NCI-H146 (cell line): Measurements from ENCODE around the gene CRYBB3.
"Not testable (repeated sequence)": the region's sequence is repeated elsewhere in the genome, so short reads cannot be mapped to it uniquely, and the experiment has no call there.

Source experiments
- DNase-seq: peaks from one replicate; lab custom pipeline; 2025; lab: John Stamatoyannopoulos, UW

The CRYBB3 gene

DNA sequence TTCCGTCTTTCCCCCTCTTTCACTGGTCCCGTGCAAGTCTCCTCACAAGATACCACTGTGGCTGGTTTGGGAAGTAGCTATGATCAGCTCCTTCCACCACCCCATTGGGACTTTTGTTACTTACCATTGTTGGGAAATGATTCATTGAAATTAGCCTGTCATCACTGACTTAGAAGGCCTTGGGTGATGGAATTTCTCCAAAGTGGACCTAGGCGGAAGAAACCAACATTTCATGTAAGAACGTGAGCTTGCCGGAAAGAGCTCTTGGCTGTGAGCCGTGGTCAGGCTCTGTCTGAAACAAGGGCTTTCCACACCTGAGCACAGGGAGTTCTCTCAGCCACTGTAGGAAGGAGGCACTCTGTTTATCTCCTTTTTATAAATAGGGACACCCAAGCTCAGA, 23.5 kb upstream of the CRYBB3 start:
- no peak for DNase-seq

DNA sequence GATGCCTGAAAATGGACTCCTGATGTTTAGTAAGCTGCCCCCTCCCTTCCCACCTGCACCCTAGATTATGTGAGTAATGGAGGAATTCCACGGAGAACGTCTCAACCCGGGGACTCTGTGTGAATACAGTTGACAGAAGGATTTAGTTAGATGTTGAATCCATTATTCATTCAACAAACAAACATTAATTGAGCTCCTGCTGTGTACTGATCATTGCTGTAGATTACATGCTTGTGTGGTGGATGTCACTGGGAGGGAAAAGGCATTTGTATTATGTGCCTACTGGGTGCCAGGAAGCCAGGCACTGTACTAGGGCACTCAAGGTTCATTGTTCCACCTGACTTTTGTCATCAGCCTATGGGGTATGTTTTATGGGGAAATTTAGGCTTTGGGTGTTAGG, 22.9 kb upstream of the CRYBB3 start:
- DNase-seq = no peak

- no peak for DNase-seq
Observed at GRCh38 chr22:25177226-25177625, 22.4 kb upstream of the CRYBB3 start.

DNA sequence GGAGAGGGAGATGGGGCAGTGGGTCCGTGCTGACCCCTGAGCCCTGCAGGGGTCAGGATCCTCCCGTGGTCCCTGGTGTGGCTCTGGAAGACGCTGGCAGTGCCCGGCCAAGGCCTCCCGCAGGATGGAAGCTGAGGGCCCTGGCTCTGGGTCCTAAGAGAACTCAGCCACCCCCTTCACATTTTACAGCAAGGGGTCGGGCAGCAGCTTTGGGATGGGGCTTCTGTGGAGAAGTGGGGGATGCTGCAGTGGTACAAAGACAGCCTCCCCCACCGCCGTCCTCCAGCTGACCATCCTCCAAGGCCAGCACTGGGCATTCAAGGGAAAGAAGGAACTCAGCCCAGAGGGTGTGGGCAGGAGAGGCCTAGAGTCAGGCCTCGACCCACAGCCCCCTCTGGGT, 21.8 kb upstream of the CRYBB3 start:
- DNase-seq = no peak

DNA sequence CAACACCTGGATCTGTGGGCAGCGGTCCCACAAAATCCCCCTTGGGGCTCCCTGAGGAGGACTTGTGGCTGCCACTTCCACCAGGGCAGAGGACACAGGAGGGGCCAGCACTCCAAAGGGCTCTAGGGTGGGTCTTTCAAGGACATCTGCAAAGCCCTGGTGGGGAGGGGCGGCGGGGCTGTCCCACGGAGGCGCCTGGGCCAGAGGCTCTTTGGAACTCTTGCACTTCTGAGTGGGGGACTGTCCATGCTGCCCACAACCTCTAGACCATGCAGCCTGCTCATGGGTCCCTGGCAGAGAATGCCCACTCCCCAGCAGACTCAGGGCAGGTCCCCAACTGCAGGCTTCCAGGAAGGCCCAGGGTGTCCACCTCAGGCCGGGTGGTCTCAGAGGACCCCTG, 21.3 kb upstream of the CRYBB3 start:
- DNase-seq = not testable (repeated sequence)

- DNase-seq = not testable (repeated sequence)
Observed at GRCh38 chr22:25178869-25179631, 20.6 kb upstream of the CRYBB3 start.

GRCh38 chr22:25182131-25183110, 17.2 kb upstream of the CRYBB3 start:
- no peak for DNase-seq

DNA sequence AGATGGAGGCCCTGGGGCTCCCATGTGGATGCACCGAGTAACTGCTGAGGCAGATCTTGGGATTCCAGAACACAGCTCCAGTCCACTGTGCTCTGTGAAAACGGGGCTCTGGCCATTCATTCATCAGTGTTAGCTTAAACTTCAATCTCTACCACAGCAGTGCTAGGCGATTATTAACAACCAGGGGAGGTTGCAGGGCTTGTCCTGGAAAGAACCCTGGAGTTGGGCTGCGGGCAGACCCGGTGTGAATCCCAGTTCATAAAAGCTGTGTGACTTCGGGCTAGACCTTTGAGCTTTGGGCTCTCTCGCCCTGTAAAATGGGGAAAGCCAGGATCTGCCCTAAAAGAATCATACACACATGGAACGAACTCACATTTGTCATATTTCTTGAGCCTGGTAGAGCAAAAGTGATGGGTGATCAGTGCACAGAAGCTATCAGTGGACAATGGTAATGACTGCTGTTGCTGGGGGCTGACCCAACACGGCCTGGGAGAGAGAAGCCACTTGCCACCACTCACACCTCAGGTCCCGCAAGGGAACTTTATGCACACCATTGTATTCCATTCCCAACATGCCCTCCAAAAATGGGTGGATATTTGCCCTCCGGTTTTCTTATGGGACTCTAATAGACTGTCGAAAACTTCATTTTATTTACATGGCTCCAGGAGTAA, 15.6 kb upstream of the CRYBB3 start:
- no peak for DNase-seq

- DNase-seq = no peak
Observed at GRCh38 chr22:25186140-25186539, 13.5 kb upstream of the CRYBB3 start.

- no peak for DNase-seq
Observed at GRCh38 chr22:25187469-25187868, 12.2 kb upstream of the CRYBB3 start.

GRCh38 chr22:25192406-25192805, 7.3 kb upstream of the CRYBB3 start:
- no peak for DNase-seq

- no peak for DNase-seq
Observed at GRCh38 chr22:25193130-25193529, 6.5 kb upstream of the CRYBB3 start.

DNA sequence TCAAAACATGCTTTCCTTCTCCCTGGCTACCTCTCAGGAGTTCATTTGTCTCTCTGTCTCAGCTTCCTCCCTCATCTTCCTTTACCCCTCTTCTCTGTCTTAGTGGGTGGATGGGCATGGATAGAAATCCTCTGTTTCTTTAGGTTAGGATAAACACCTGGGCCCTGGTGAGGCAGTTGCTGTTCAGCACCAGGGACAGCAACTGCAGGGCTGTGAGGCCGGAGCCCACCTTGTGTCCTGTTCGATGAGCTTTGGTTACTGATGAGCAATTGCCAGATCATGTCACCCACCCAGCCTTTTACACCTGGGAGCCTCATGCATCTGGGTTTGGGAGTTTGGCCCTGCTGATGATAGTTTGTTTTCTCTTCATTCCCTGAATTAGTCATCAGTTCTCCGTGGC, 6.1 kb upstream of the CRYBB3 start:
- DNase-seq = no peak

GRCh38 chr22:25196326-25196725, 3.3 kb upstream of the CRYBB3 start:
- DNase-seq = no peak

GRCh38 chr22:25197340-25197739, 2.3 kb upstream of the CRYBB3 start:
- no peak for DNase-seq

DNA sequence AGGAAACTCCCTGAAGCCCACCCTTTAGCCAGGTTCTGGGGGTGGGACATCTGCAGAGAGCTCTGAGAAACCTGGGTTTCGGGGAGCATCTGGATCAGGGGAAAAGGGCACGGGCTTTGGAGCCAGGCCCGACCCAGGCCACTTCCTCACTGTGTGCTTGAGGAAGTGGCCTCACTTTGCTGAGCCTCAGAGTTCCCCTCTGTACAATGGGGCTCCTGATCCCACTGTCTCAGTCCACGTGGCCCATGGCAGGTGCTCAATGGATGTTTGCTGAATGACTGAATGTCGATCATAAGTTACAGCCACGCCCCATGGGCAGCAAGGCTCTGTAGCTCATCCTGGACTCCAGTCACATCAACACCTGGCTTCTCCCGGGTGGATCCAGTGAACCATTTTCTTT, 1.3 kb downstream of the CRYBB3 start:
- no peak for DNase-seq

GRCh38 chr22:25201557-25202273, 2.1 kb downstream of the CRYBB3 start:
- DNase-seq = no peak

- DNase-seq = peak; percentile 49
Observed at GRCh38 chr22:25202290-25202921, 2.7 kb downstream of the CRYBB3 start.

- no peak for DNase-seq
Observed at GRCh38 chr22:25203082-25203481, 3.4 kb downstream of the CRYBB3 start.

- not testable (repeated sequence) for DNase-seq
Observed at GRCh38 chr22:25204547-25204946, 4.9 kb downstream of the CRYBB3 start.

GRCh38 chr22:25205847-25206246, 6.2 kb downstream of the CRYBB3 start:
- no peak for DNase-seq
